Measurements from ENCODE around the gene PROB1.

- TF ChIP-seq CTCF (IDR thresholded peaks at IDR 0.05) (no peak), POLR2AphosphoS5 (IDR thresholded peaks at IDR 0.05) (no peak), EP300 (IDR thresholded peaks at IDR 0.05; ENCODE audit: low read depth) (no peak), POLR2A (IDR thresholded peaks at IDR 0.05) (no peak)
Observed at GRCh38 chr5:139363937-139364336, 31.0 kb downstream of the PROB1 start.

Data from transverse colon (tissue), 4 donors.